ENCODE results near the gene TIMP2. TPM values are rescaled to one million over a fixed set of nuclear protein-coding genes. Genes with fewer than 3 reads are reported as not detected.

TIMP2 gene
- total RNA-seq, 1 experiment from 2014 or later, result 66.9 TPM

GRCh38 chr17:78925662-78926555 lies 722 bp upstream of the TIMP2 start:
- Histone ChIP-seq H3K36me3 (peaks cover 3% of the 10 kb centered on the region; the same call in 1 of the 2 replicates), H3K4me3 (peak overlapping the region; percentile 69), H3K9me3 (replicated peaks) (no peaks in the 10 kb centered on the region), H3K27ac (peak overlapping the region; percentile 82), H3K27me3 (no peaks in the 10 kb centered on the region; the same call in 1 of the 2 replicates), H3K4me1 (peaks cover 13% of the 10 kb centered on the region; the same call in 1 of the 2 replicates)
- peak; percentile 83 to 87 for DNase-seq

- Histone ChIP-seq H3K27me3 (no peaks in the 10 kb centered on the region; the same call in 1 of the 2 replicates), H3K36me3 (peaks cover 3% of the 10 kb centered on the region; the same call in 1 of the 2 replicates), H3K9me3 (replicated peaks) (no peaks in the 10 kb centered on the region), H3K4me3 (peak overlapping the region; percentile 69), H3K27ac (no peak overlapping the region; the same call in 1 of the 2 replicates), H3K4me1 (peaks cover 13% of the 10 kb centered on the region; the same call in 1 of the 2 replicates)
- DNase-seq, result peak; percentile 68
These were observed 571 bp downstream of the TIMP2 start for GRCh38 chr17:78924481-78925151.

GRCh38 chr17:78923660-78924453 lies 1.3 kb downstream of the TIMP2 start:
- Histone ChIP-seq H3K27me3 (no peaks in the 10 kb centered on the region; the same call in 1 of the 2 replicates), H3K9me3 (replicated peaks) (no peaks in the 10 kb centered on the region), H3K36me3 (peaks cover 3% of the 10 kb centered on the region; the same call in 1 of the 2 replicates), H3K27ac (no peak overlapping the region; the same call in 1 of the 2 replicates), H3K4me3 (peak overlapping the region; percentile 69), H3K4me1 (peaks cover 13% of the 10 kb centered on the region; the same call in 1 of the 2 replicates)
- DNase-seq, result peak in 1 of 2 experiments; percentile 30

GRCh38 chr17:78922816-78923498 lies 2.2 kb downstream of the TIMP2 start:
- Histone ChIP-seq H3K4me3 (no peak overlapping the region), H3K4me1 (peaks cover 11% of the 10 kb centered on the region; the same call in 1 of the 2 replicates), H3K36me3 (peaks cover 3% of the 10 kb centered on the region; the same call in 1 of the 2 replicates), H3K27me3 (no peaks in the 10 kb centered on the region; the same call in 1 of the 2 replicates), H3K9me3 (replicated peaks) (no peaks in the 10 kb centered on the region), H3K27ac (no peak overlapping the region)
- DNase-seq, result no peak

- Histone ChIP-seq H3K27ac (no peak overlapping the region), H3K27me3 (no peaks in the 10 kb centered on the region), H3K36me3 (peaks cover 3% of the 10 kb centered on the region; the same call in 1 of the 2 replicates), H3K4me3 (no peak overlapping the region), H3K9me3 (replicated peaks) (no peaks in the 10 kb centered on the region), H3K4me1 (peaks cover 21% of the 10 kb centered on the region; the same call in 1 of the 2 replicates)
- no peak for DNase-seq
These were observed 3.7 kb downstream of the TIMP2 start for GRCh38 chr17:78921437-78921971.

GRCh38 chr17:78920528-78920927 lies 4.7 kb downstream of the TIMP2 start:
- no peak overlapping the region for H3K4me3 ChIP-seq

GRCh38 chr17:78919861-78920450 lies 5.2 kb downstream of the TIMP2 start:
- Histone ChIP-seq H3K9me3 (replicated peaks) (no peaks in the 10 kb centered on the region), H3K27me3 (no peaks in the 10 kb centered on the region), H3K36me3 (peaks cover 6% of the 10 kb centered on the region; the same call in 1 of the 2 replicates), H3K4me3 (no peak overlapping the region), H3K4me1 (peaks cover 27% of the 10 kb centered on the region; the same call in 1 of the 2 replicates), H3K27ac (no peak overlapping the region)
- DNase-seq, result no peak

More at GRCh38 chr17:78920528-78920927, 4.7 kb downstream of the TIMP2 start:
- Histone ChIP-seq H3K9me3 (replicated peaks) (no peaks in the 10 kb centered on the region), H3K36me3 (peaks cover 6% of the 10 kb centered on the region; the same call in 1 of the 2 replicates), H3K4me1 (peaks cover 27% of the 10 kb centered on the region; the same call in 1 of the 2 replicates), H3K27me3 (no peaks in the 10 kb centered on the region), H3K27ac (no peak overlapping the region)
- no peak for DNase-seq

- Histone ChIP-seq H3K27ac (no peak overlapping the region), H3K27me3 (no peaks in the 10 kb centered on the region)
These were observed 6.2 kb downstream of the TIMP2 start for GRCh38 chr17:78918979-78919378.

GRCh38 chr17:78917451-78918275 lies 7.5 kb downstream of the TIMP2 start:
- Histone ChIP-seq H3K36me3 (peaks cover 6% of the 10 kb centered on the region), H3K9me3 (replicated peaks) (no peaks in the 10 kb centered on the region), H3K27me3 (no peaks in the 10 kb centered on the region), H3K27ac (no peak overlapping the region), H3K4me1 (peaks cover 19% of the 10 kb centered on the region; the same call in 1 of the 2 replicates), H3K4me3 (no peak overlapping the region)
- DNase-seq, result peak; percentile 47 to 70

More at GRCh38 chr17:78918979-78919378, 6.2 kb downstream of the TIMP2 start:
- no peaks in the 10 kb centered on the region for H3K9me3 ChIP-seq (replicated peaks)
- H3K36me3 ChIP-seq, result peaks cover 6% of the 10 kb centered on the region
- DNase-seq, result no peak
- no peak overlapping the region for H3K4me3 ChIP-seq
- peaks cover 25% of the 10 kb centered on the region; the same call in 1 of the 2 replicates for H3K4me1 ChIP-seq

- peaks cover 4% of the 10 kb centered on the region for H3K36me3 ChIP-seq
- DNase-seq, result peak; percentile 47 to 50
- no peaks in the 10 kb centered on the region for H3K9me3 ChIP-seq (replicated peaks)
- H3K27ac ChIP-seq, result peak overlapping the region; percentile 7; the same call in 1 of the 2 replicates
- peaks cover 19% of the 10 kb centered on the region; the same call in 1 of the 2 replicates for H3K4me1 ChIP-seq
- no peaks in the 10 kb centered on the region for H3K27me3 ChIP-seq
- no peak overlapping the region for H3K4me3 ChIP-seq
These were observed 9.1 kb downstream of the TIMP2 start for GRCh38 chr17:78915872-78916632.

GRCh38 chr17:78913115-78913514 lies 12.1 kb downstream of the TIMP2 start:
- H3K4me1 ChIP-seq, result peaks cover 19% of the 10 kb centered on the region; the same call in 1 of the 2 replicates
- no peaks in the 10 kb centered on the region for H3K27me3 ChIP-seq
- H3K27ac ChIP-seq, result no peak overlapping the region
- DNase-seq, result no peak
- no peak overlapping the region for H3K4me3 ChIP-seq
- H3K9me3 ChIP-seq (replicated peaks), result no peaks in the 10 kb centered on the region
- peaks cover 7% of the 10 kb centered on the region for H3K36me3 ChIP-seq

- Histone ChIP-seq H3K36me3 (peaks cover 11% of the 10 kb centered on the region), H3K9me3 (replicated peaks) (no peaks in the 10 kb centered on the region), H3K4me1 (peaks cover 13% of the 10 kb centered on the region; the same call in 1 of the 2 replicates), H3K4me3 (no peak overlapping the region), H3K27me3 (no peaks in the 10 kb centered on the region), H3K27ac (no peak overlapping the region)
- DNase-seq, result no peak
These were observed 13.1 kb downstream of the TIMP2 start for GRCh38 chr17:78912082-78912481.
